ENCODE measurements around the gene AMBRA1. TPM values are rescaled to one million over a fixed set of nuclear protein-coding genes. Genes with fewer than 3 reads are reported as not detected.

Gene AMBRA1
- 10 to 100 TPM; 20.2 to 31.3 (median 25.9) TPM for total RNA-seq

- TF ChIP-seq POLR2A (IDR thresholded peaks at IDR 0.05) (peak in 1 of 4 donors; percentile 53), CTCF (IDR thresholded peaks at IDR 0.05) (no peak)
- Histone ChIP-seq H3K9me3 (no peaks in the 10 kb centered on the region), H3K27ac (peak within 1 kb of the TSS; percentile 83 to 93 (median 88)), H3K36me3 (no peaks in the 10 kb centered on the region), H3K4me3 (peak within 1 kb of the TSS; percentile 79 to 97 (median 82)), H3K27me3 (no peaks in the 10 kb centered on the region), H3K4me1 (peaks cover 13 to 54% (median 31%) of the 10 kb centered on the region in 3 donors)
- 1 to 4% methylated on average over 21 to 38 of the region's 54 CpGs for WGBS, 2 donors
- peak; percentile 51 for DNase-seq
- intact Hi-C loops (cut with DNase I), result no loop called here
Measured at GRCh38 chr11:46593550-46594373, at the start of gene AMBRA1. Gene AMBRA1, minus strand, starts transcription at chr11:46594023. Its CDS starts 45,643 bp downstream, at chr11:46548380.

- Histone ChIP-seq H3K9me3 (no peaks in the 10 kb centered on the region), H3K4me1 (peaks cover 0 to 6% (median 0%) of the 10 kb centered on the region in 3 donors), H3K36me3 (peaks cover 8 to 85% (median 12%) of the 10 kb centered on the region in 3 donors), H3K27ac (no peak overlapping the region), H3K27me3 (no peaks in the 10 kb centered on the region), H3K4me3 (no peak overlapping the region)
- 95 to 100% methylated on average over 3 of the region's 3 CpGs for WGBS, 2 donors
- TF ChIP-seq CTCF (IDR thresholded peaks at IDR 0.05) (no peak), POLR2A (IDR thresholded peaks at IDR 0.05) (no peak)
- DNase-seq, result no peak
- intact Hi-C loops (cut with DNase I), result no loop called here
Measured at GRCh38 chr11:46643531-46643930, 49.7 kb upstream of the AMBRA1 start.

GRCh38 chr11:46642627-46643335 lies 49.0 kb upstream of the AMBRA1 start:
- no peak for DNase-seq
- Histone ChIP-seq H3K36me3 (peaks cover 8 to 83% (median 12%) of the 10 kb centered on the region in 3 donors), H3K4me3 (no peak overlapping the region), H3K27me3 (no peaks in the 10 kb centered on the region), H3K4me1 (no peaks in the 10 kb centered on the region), H3K9me3 (no peaks in the 10 kb centered on the region), H3K27ac (no peak overlapping the region)
- 79 to 90% methylated on average over 6 to 8 of the region's 8 CpGs for WGBS, 2 donors
- no peak for TF ChIP-seq POLR2A (IDR thresholded peaks at IDR 0.05)
- no peak for TF ChIP-seq CTCF (IDR thresholded peaks at IDR 0.05)
- intact Hi-C loops (cut with DNase I), result no loop called here

GRCh38 chr11:46641639-46642038 lies 47.8 kb upstream of the AMBRA1 start:
- H3K27ac ChIP-seq, result no peak overlapping the region
- WGBS, 2 donors, result 75 to 76% methylated on average over 3 of the region's 3 CpGs
- intact Hi-C loops (cut with DNase I), result no loop called here
- no peak for DNase-seq
- TF ChIP-seq POLR2A (IDR thresholded peaks at IDR 0.05) (no peak), CTCF (IDR thresholded peaks at IDR 0.05) (no peak)
- H3K36me3 ChIP-seq, result peaks cover 7 to 83% (median 10%) of the 10 kb centered on the region in 3 donors
- H3K4me1 ChIP-seq, result no peaks in the 10 kb centered on the region
- H3K4me3 ChIP-seq, result no peak overlapping the region
- no peaks in the 10 kb centered on the region for H3K9me3 ChIP-seq
- no peaks in the 10 kb centered on the region for H3K27me3 ChIP-seq
